Cardiac fibroblast (primary cell): ENCODE measurements around the gene OOSP4A.

Source experiments
- DNase-seq, 2 donors: peaks; one replicate each; pipeline versions ENCODE4 v3.0.0 to v3.0.0-alpha.2; 2010; ENCODE audit warnings: low read depth in 2 of 2
- H3K4me3 ChIP-seq, 2 donors: replicated peaks in 1 of 2; 1 replicate in 1 of 2; 2 replicates in 1 of 2; pipeline ENCODE4 v1.5.1; 2011; ENCODE audit warnings: low read depth in 2 of 2, low read length in 2 of 2, mild to moderate bottlenecking in 2 of 2, moderate library complexity in 1 of 2
- TF ChIP-seq, protein P1 (sequence below): IDR thresholded peaks from one replicate; pipeline ENCODE4 v1.5.1; 2011; ENCODE audit warnings: low read depth, mild to moderate bottlenecking, low read length, inconsistent platforms

OOSP4A gene

DNA sequence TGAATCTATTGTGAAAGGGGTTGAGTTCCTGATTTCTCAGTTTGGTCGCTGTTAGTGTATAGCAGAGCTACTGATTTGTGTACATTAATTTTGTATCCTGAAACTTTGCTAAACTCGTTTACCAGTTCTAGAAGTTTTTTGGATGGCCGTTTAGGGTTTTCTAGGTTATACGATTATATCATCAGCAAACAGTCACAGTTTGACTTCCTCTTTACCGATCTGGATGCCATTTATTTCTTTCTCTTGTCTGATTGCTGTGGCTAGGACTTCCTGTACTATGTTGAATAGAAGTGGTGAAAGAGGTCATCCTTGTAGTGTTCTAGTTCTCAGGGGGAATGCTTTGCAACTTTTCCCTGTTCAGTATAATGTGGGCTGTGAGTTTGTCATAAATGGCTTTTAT lies 28.6 kb downstream of the OOSP4A start:
- TF ChIP-seq, protein P1, sequence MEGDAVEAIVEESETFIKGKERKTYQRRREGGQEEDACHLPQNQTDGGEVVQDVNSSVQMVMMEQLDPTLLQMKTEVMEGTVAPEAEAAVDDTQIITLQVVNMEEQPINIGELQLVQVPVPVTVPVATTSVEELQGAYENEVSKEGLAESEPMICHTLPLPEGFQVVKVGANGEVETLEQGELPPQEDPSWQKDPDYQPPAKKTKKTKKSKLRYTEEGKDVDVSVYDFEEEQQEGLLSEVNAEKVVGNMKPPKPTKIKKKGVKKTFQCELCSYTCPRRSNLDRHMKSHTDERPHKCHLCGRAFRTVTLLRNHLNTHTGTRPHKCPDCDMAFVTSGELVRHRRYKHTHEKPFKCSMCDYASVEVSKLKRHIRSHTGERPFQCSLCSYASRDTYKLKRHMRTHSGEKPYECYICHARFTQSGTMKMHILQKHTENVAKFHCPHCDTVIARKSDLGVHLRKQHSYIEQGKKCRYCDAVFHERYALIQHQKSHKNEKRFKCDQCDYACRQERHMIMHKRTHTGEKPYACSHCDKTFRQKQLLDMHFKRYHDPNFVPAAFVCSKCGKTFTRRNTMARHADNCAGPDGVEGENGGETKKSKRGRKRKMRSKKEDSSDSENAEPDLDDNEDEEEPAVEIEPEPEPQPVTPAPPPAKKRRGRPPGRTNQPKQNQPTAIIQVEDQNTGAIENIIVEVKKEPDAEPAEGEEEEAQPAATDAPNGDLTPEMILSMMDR, result no peak
- H3K4me3 ChIP-seq, result no peak overlapping the region
- no peak for DNase-seq

DNA sequence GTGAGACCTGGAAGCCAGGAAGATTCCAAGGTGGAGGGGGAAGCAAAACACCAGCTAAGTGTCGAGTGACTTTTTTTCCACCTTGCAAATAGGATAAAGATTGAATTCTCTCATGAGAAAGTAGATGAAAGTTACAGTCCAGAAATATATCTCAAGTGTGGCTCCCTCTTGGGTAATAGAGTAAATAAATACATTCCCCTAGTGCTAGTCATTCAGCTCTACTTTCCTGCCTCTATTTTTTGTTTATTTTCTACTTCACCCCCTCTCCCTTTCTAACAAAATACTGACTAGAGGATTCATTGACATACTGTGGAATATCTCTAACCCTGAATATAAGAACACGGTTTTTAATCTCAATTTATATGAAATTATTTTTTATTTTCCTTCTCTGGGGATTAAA lies 34.0 kb downstream of the OOSP4A start:
- TF ChIP-seq, protein P1, result no peak
- no peak overlapping the region for H3K4me3 ChIP-seq
- no peak for DNase-seq

DNA sequence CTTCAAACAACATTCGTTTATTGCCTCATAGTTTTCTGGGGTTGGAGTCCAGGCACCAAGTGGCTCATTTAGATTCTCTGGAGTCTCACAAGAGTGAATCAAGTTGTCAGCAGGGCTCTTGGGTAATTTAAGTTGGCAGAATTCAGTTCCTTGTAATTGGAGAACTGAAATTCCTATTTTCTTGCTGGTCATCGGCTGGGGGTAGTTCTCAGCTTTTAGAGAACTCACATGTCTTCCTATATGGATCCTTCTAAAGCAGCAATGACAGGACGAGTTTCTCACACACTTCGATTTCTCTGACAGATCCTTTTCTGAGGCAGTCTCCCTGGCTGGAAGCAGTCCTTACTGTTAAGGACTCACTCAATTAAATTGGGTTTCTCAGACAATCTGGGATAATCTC lies 35.9 kb downstream of the OOSP4A start:
- TF ChIP-seq, protein P1, result no peak
- no peak for DNase-seq

DNA sequence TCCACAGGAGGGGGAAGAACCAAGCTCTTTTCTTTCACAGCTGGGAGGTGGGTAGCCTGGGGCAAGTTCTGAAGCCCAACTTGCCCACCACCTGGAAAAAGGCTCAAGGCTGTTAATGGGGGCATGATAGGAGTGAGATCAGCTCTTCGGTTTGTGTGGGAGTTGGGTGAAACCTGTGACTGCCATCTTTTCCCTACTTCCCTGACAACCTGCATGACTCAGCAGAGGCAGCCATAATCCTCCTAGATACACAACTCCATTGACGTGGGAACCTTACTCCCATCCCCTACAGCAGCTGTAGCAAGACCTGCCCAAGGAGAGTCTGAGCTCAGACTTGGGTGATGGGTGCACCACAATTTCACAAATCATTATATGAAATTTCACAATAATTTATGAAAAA lies 39.9 kb downstream of the OOSP4A start:
- no peak overlapping the region for H3K4me3 ChIP-seq
- TF ChIP-seq, protein P1, result no peak
- DNase-seq, result no peak

More for the DNA sequence above, 35.9 kb downstream of the OOSP4A start:
- no peak overlapping the region for H3K4me3 ChIP-seq

DNA sequence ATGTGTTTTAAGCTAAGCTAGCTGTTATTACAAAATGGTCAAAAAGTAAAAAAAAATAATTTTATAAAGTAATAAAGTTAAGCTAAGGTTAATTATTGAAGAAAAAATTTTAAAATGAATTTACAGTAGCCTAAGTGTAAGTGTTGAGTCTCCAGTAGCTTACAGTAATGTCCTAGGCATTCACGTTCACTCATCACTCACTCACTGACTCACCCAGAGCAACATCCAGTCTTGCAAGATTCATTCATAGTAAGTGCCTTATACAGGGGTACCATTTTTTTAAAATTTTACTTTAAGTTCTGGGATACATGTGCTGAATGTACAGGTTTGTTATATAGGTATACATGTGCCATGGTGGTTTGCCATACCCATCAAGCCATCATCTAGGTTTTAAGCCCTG lies 41.5 kb downstream of the OOSP4A start:
- TF ChIP-seq, protein P1, result no peak
- DNase-seq, result no peak
- no peak overlapping the region for H3K4me3 ChIP-seq

DNA sequence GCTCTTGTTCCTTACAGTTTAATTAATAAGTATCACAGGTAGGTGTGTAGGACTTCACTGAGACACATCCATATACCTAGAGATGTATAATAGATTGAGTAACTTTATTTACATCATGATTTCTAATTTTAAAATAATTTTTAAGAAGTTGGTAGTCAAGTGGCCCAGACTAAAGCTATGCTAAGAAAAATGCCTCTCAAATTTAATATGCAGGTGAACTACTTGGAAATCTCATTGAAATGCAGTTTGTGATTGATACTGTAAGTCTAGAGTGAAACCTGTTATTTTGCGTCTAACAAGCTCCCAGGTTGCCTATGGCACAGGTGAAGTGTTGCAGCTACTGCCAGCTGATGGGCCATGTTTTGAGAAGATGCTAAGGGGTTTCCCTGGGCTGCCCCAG lies 53.0 kb downstream of the OOSP4A start, which contains the start of gene OOSP4B:
TSS of gene OOSP4B (plus strand) at position 301 of the 400 bp plus-strand sequence.
- DNase-seq, result no peak
- no peak within 1 kb of the TSS for H3K4me3 ChIP-seq
- TF ChIP-seq, protein P1, result no peak

DNA sequence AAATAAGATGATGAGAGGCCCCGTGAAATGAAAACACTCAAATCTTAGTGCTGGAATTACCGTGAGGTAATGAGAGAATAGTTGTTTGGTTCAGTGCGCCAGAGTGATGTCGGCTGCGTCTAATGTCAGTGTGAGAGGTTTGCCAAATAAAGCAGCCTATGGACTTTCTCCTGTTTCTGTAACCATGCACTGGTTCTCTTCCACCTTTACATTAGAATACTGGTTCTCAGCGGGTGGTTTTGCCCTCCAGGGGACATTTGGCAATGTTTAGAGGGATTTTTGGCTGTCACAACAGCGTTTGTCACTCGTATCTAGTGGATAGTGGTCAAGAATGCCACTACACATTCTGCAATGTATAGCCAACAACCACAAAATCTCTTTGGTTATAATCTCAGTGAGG lies 54.2 kb downstream of the OOSP4A start:
- no peak for DNase-seq
- no peak overlapping the region for H3K4me3 ChIP-seq
- TF ChIP-seq, protein P1, result no peak
